Hepatocyte (in vitro differentiated cells): ENCODE results near the gene ZBTB7C.

Source experiments
- EZH2 ChIP-seq: fragments of 200-600 bp; sonication (generic); IDR thresholded peaks from 2 replicates; pipeline ENCODE4 v1.6.1; 2016; ENCODE audit warnings: antibody characterized with exemption, mild to moderate bottlenecking, borderline replicate concordance
- TF ChIP-seq, protein P1 (sequence below): fragments of 200-600 bp; sonication (generic); IDR thresholded peaks from 2 replicates; pipeline ENCODE4 v1.5.1; 2016; ENCODE audit warnings: antibody characterized with exemption, mild to moderate bottlenecking; ENCODE audit not compliant: poor library complexity

DNA sequence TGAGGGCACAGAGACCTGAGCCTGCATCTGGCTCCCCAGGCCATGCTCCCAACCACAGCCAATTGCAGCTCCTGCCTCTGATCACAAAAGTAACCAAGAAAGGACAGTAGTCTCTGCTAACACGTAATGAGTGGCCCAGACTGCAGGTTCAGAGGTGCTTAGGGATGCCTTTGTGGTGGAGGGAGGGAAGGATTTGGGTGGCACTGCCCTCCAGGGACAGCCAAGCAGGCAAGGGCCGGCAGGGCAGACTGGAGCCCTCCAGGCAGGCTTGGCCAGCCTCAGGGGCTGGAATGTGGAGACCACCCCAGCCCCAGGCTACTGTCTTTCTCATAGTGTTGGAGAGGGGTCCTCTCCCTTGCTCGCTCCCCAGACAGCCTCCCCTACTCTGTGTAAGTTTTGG lies 364.2 kb downstream of the ZBTB7C start:
- TF ChIP-seq, protein P1, sequence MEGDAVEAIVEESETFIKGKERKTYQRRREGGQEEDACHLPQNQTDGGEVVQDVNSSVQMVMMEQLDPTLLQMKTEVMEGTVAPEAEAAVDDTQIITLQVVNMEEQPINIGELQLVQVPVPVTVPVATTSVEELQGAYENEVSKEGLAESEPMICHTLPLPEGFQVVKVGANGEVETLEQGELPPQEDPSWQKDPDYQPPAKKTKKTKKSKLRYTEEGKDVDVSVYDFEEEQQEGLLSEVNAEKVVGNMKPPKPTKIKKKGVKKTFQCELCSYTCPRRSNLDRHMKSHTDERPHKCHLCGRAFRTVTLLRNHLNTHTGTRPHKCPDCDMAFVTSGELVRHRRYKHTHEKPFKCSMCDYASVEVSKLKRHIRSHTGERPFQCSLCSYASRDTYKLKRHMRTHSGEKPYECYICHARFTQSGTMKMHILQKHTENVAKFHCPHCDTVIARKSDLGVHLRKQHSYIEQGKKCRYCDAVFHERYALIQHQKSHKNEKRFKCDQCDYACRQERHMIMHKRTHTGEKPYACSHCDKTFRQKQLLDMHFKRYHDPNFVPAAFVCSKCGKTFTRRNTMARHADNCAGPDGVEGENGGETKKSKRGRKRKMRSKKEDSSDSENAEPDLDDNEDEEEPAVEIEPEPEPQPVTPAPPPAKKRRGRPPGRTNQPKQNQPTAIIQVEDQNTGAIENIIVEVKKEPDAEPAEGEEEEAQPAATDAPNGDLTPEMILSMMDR = no peak
- TF ChIP-seq EZH2 = no peak
